ENCODE measurements around the gene AFF3. TPM values are rescaled to one million over a fixed set of nuclear protein-coding genes. Genes with fewer than 3 reads are reported as not detected.

Gene AFF3
- total RNA-seq, 5 donors from 2014 or later (not counting 1 experiment from before 2014, with no cell fraction given), result 9.9 to 23.5 (median 11.5) TPM

GRCh38 chr2:99707592-99707991, 434.8 kb downstream of the AFF3 start:
- WGBS (ENCODE audit: insufficient coverage), result no CpG with 5 or more reads among the region's 1 CpG
- POLR2A ChIA-PET, result no interaction called here
- Mint-ChIP-seq H3K27me3 (peaks cover 0 to 3% of the 10 kb centered on the region in 2 donors), H3K4me3 (no peak overlapping the region), H3K4me1 (no peaks in the 10 kb centered on the region), H3K9me3 (no peaks in the 10 kb centered on the region), H3K27ac (no peak overlapping the region), H3K36me3 (peaks cover 10% of the 10 kb centered on the region)
- ATAC-seq (replicated peaks in 1 of 4) (no peak), DNase-seq (no peak)
- Histone ChIP-seq H3K4me3 (ENCODE audit: control insufficient read depth in 1 of 2, extremely low read depth in 1 of 2, low read length in 1 of 2) (no peak overlapping the region), H3K27me3 (replicated peaks in 1 of 2; ENCODE audit: control insufficient read depth in 2 of 2, extremely low read depth in 1 of 2, insufficient read depth in 2 of 2, low read length in 1 of 2) (peaks cover 0 to 5% of the 10 kb centered on the region in 2 experiments), H3K27ac (ENCODE audit: low read length) (no peak overlapping the region), H3K4me1 (ENCODE audit: control insufficient read depth in 1 of 2, extremely low read depth in 1 of 2, insufficient read depth in 2 of 2, low read length in 2 of 2) (no peaks in the 10 kb centered on the region), H3K36me3 (ENCODE audit: control insufficient read depth in 2 of 2, extremely low read depth in 1 of 2, insufficient read depth in 1 of 2, low read length in 1 of 2) (peaks cover 0 to 4% of the 10 kb centered on the region in 2 donors), H3K9me3 (no peaks in the 10 kb centered on the region)
- CTCF ChIA-PET, result no interaction called here

- 94% methylated on average over 2 of the region's 4 CpGs for WGBS (ENCODE audit: insufficient coverage)
- Histone ChIP-seq H3K4me1 (ENCODE audit: control insufficient read depth in 1 of 2, extremely low read depth in 1 of 2, insufficient read depth in 2 of 2, low read length in 2 of 2) (no peaks in the 10 kb centered on the region), H3K27ac (ENCODE audit: low read length) (no peak overlapping the region), H3K4me3 (ENCODE audit: control insufficient read depth in 1 of 2, extremely low read depth in 1 of 2, low read length in 1 of 2) (no peak overlapping the region), H3K9me3 (no peaks in the 10 kb centered on the region), H3K36me3 (ENCODE audit: control insufficient read depth in 2 of 2, extremely low read depth in 1 of 2, insufficient read depth in 1 of 2, low read length in 1 of 2) (peaks cover 0 to 4% of the 10 kb centered on the region in 2 donors), H3K27me3 (replicated peaks in 1 of 2; ENCODE audit: control insufficient read depth in 2 of 2, extremely low read depth in 1 of 2, insufficient read depth in 2 of 2, low read length in 1 of 2) (peaks cover 0 to 5% of the 10 kb centered on the region in 2 experiments)
- no peak for DNase-seq
- Mint-ChIP-seq H3K27me3 (peaks cover 0 to 3% of the 10 kb centered on the region in 2 donors), H3K4me3 (no peak overlapping the region), H3K9me3 (no peaks in the 10 kb centered on the region), H3K4me1 (peaks cover 0 to under 1% (median under 1%) of the 10 kb centered on the region in 3 donors), H3K36me3 (peaks cover 10% of the 10 kb centered on the region), H3K27ac (no peak overlapping the region)
- ChIA-PET CTCF (no interaction called here), POLR2A (no interaction called here)
- ATAC-seq (replicated peaks in 1 of 4), result no peak
Measured at GRCh38 chr2:99706735-99707134, 435.7 kb downstream of the AFF3 start.

DNA sequence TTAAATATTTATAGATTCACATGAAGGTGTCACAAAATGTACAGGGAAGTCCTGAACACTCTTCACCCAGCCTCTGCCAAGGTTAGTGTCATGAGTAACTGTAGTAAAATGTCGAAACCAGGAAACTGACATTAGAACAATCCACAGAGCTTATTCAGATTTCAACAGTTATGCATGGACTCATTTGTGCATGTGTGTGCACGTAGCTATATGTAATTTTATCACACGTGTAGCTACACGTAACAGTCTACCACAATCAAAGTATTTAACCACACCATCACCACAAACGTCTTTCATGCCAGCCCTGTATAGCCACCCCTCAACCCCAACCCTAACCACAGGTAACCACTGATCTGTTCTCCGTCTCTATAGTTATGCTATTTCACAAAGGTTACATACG, 440.9 kb downstream of the AFF3 start:
- H3K27me3 ChIP-seq (replicated peaks in 1 of 2; ENCODE audit: control insufficient read depth in 2 of 2, extremely low read depth in 1 of 2, insufficient read depth in 2 of 2, low read length in 1 of 2), result peaks cover 0 to 3% of the 10 kb centered on the region in 2 experiments
- H3K36me3 Mint-ChIP-seq, result peaks cover 10% of the 10 kb centered on the region
- peaks cover 0 to 3% (median 3%) of the 10 kb centered on the region in 3 donors for H3K4me1 Mint-ChIP-seq
- no peak overlapping the region for H3K4me3 Mint-ChIP-seq
- ChIA-PET CTCF (no interaction called here), POLR2A (interaction anchor here in 1 of 2 donors (0.5 kb wide), 1 partner anchor 500 kb away, joined by 3 read pairs; no protein-coding TSS in a partner anchor)
- no peaks in the 10 kb centered on the region for H3K9me3 ChIP-seq
- no peak overlapping the region for H3K27ac ChIP-seq (ENCODE audit: low read length)
- peaks cover 0 to 3% of the 10 kb centered on the region in 2 donors for H3K27me3 Mint-ChIP-seq
- no peak for ATAC-seq (replicated peaks in 1 of 4)
- WGBS (ENCODE audit: insufficient coverage), result 28% methylated on average over 4 of the region's 7 CpGs
- H3K27ac Mint-ChIP-seq, result no peak overlapping the region
- no peaks in the 10 kb centered on the region for H3K4me1 ChIP-seq (ENCODE audit: control insufficient read depth in 1 of 2, extremely low read depth in 1 of 2, insufficient read depth in 2 of 2, low read length in 2 of 2)
- no peak for DNase-seq
- H3K9me3 Mint-ChIP-seq, result no peaks in the 10 kb centered on the region
- H3K4me3 ChIP-seq (ENCODE audit: control insufficient read depth in 1 of 2, extremely low read depth in 1 of 2, low read length in 1 of 2), result no peak overlapping the region
- no peaks in the 10 kb centered on the region for H3K36me3 ChIP-seq (ENCODE audit: control insufficient read depth in 2 of 2, extremely low read depth in 1 of 2, insufficient read depth in 1 of 2, low read length in 1 of 2)

DNA sequence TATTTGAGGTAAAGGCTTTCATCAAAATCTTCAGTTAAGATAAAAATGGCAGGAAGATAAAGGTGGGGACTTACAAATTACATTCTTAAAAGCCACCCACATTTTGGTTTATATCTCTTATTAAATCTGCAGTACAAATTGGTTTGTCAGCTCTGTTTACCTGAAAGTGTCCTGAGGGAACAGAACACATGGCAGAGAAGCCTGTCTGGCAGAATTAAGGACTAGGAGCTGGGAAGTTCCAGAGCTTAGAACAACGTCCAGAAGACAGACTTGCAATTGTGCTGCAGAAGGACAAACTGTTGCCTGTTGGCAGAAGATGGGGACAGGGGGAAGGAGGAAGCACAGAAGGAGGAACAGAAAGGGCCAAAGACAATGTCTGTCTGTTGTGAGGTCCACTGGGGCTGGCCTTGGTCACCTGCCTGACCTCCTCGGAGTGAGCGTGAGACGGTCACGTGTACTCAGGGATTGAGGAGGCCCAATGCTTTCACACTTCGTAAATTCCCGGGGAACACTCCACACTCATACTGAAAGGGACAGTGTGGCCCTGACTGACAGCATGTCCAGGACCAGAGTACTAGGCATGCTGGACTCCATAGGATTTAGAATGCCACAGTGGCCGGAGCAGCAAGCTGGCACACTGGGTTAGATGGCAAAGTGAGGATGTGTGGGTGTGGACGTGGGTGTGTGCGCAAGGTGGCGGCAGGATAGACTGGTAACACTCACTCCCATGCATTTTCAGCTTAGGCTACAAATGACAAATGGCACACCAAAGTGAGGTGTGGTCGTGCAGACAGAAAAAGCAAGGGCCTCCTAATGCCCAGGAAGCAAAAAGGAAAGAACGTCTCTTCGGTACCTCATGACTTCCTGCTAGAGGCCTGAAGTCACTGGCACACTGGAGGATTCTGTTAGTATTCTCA, 441.6 kb downstream of the AFF3 start:
- CTCF ChIA-PET, result no interaction called here
- H3K27ac Mint-ChIP-seq, result no peak overlapping the region

DNA sequence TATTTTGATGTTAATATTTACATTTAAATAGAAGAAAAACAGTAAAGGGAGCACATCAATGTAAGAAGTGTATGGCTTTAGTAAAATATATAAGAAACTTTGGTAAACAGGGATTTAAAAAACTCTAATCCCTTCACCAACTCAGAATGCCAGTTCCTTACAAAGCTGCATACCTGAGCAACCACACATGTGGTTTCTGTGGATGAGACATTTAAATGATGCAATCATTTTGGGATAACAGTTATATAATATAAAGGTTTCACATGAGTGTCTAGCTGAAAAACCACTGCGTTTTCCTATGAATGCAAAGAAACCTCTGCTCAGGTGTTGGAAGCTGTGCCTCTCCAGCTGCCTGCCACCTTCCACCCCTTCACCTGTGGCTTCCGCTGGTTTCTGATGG, 443.5 kb downstream of the AFF3 start:
- H3K9me3 Mint-ChIP-seq, result no peaks in the 10 kb centered on the region
- ATAC-seq (replicated peaks in 1 of 4) (no peak), DNase-seq (no peak)
- no peak overlapping the region for H3K4me3 Mint-ChIP-seq
- no peaks in the 10 kb centered on the region for H3K9me3 ChIP-seq
- H3K4me1 ChIP-seq (ENCODE audit: control insufficient read depth in 1 of 2, extremely low read depth in 1 of 2, insufficient read depth in 2 of 2, low read length in 2 of 2), result no peaks in the 10 kb centered on the region
- peaks cover 0 to 3% (median 3%) of the 10 kb centered on the region in 3 donors for H3K4me1 Mint-ChIP-seq
- no peaks in the 10 kb centered on the region for H3K36me3 ChIP-seq (ENCODE audit: control insufficient read depth in 2 of 2, extremely low read depth in 1 of 2, insufficient read depth in 1 of 2, low read length in 1 of 2)
- H3K27ac Mint-ChIP-seq, result no peak overlapping the region
- no peak overlapping the region for H3K27ac ChIP-seq (ENCODE audit: low read length)
- no peak overlapping the region for H3K4me3 ChIP-seq (ENCODE audit: control insufficient read depth in 1 of 2, extremely low read depth in 1 of 2, low read length in 1 of 2)
- peaks cover 4% of the 10 kb centered on the region for H3K36me3 Mint-ChIP-seq
- WGBS (ENCODE audit: insufficient coverage), result no CpG with 5 or more reads among the region's 2 CpGs
- H3K27me3 Mint-ChIP-seq, result peaks cover 0 to 3% of the 10 kb centered on the region in 2 donors
- POLR2A ChIA-PET, result interaction anchor here in 1 of 2 donors (0.6 kb wide), 1 partner anchor 122 kb away, joined by 16 read pairs; no protein-coding TSS in a partner anchor
- H3K27me3 ChIP-seq (replicated peaks in 1 of 2; ENCODE audit: control insufficient read depth in 2 of 2, extremely low read depth in 1 of 2, insufficient read depth in 2 of 2, low read length in 1 of 2), result no peaks in the 10 kb centered on the region
- CTCF ChIA-PET, result no interaction called here

More for the DNA sequence above, 441.6 kb downstream of the AFF3 start:
- Histone ChIP-seq H3K4me1 (ENCODE audit: control insufficient read depth in 1 of 2, extremely low read depth in 1 of 2, insufficient read depth in 2 of 2, low read length in 2 of 2) (no peaks in the 10 kb centered on the region), H3K27ac (ENCODE audit: low read length) (no peak overlapping the region), H3K4me3 (ENCODE audit: control insufficient read depth in 1 of 2, extremely low read depth in 1 of 2, low read length in 1 of 2) (no peak overlapping the region), H3K27me3 (replicated peaks in 1 of 2; ENCODE audit: control insufficient read depth in 2 of 2, extremely low read depth in 1 of 2, insufficient read depth in 2 of 2, low read length in 1 of 2) (peaks cover 0 to 3% of the 10 kb centered on the region in 2 experiments), H3K9me3 (no peaks in the 10 kb centered on the region), H3K36me3 (ENCODE audit: control insufficient read depth in 2 of 2, extremely low read depth in 1 of 2, insufficient read depth in 1 of 2, low read length in 1 of 2) (no peaks in the 10 kb centered on the region)
- Mint-ChIP-seq H3K4me1 (peaks cover 0 to 3% (median 3%) of the 10 kb centered on the region in 3 donors), H3K36me3 (peaks cover 10% of the 10 kb centered on the region), H3K4me3 (no peak overlapping the region), H3K27me3 (peaks cover 0 to 3% of the 10 kb centered on the region in 2 donors), H3K9me3 (no peaks in the 10 kb centered on the region)
- POLR2A ChIA-PET, result no interaction called here
- ATAC-seq (replicated peaks in 1 of 4), result no peak
- WGBS (ENCODE audit: insufficient coverage), result 94% methylated on average over 7 of the region's 14 CpGs
- DNase-seq, result no peak

DNA sequence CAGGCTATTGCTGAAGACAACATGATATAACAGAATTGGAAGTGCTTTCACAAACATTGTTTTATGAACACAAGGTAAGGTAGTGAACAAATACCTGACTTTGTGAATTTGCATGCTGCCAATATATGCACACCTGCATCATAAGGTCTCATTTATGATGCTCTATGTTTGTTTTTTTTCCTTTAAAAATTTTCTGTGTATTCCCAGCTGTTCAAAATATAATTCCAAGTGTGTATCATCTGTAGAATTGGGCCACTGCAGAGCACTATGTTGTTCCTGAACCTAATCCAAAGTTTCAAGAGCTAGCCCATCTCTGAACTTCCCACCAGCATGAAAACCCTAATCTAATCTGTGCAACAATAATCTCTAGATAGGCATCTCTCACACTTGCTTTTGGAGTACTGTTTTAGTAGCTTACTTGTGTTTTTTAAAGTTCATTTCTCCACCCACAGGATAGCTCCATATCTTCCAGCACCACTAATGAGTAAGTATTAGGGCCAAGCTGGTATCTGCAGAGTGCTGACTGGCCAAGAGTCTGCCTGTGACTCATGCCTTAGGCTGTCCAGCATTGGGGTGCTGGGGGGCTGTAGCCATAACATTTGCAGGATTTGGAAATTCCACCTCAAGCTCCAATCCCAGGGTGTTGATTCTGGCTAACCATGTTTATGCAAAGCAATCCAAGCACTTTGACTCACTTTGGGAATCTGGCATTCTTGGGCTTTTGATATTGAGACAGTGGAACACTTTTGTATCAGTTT, 444.4 kb downstream of the AFF3 start:
- Histone ChIP-seq H3K27me3 (replicated peaks in 1 of 2; ENCODE audit: control insufficient read depth in 2 of 2, extremely low read depth in 1 of 2, insufficient read depth in 2 of 2, low read length in 1 of 2) (no peaks in the 10 kb centered on the region), H3K4me1 (ENCODE audit: control insufficient read depth in 1 of 2, extremely low read depth in 1 of 2, insufficient read depth in 2 of 2, low read length in 2 of 2) (no peaks in the 10 kb centered on the region), H3K4me3 (ENCODE audit: control insufficient read depth in 1 of 2, extremely low read depth in 1 of 2, low read length in 1 of 2) (no peak overlapping the region), H3K27ac (ENCODE audit: low read length) (no peak overlapping the region), H3K9me3 (no peaks in the 10 kb centered on the region), H3K36me3 (ENCODE audit: control insufficient read depth in 2 of 2, extremely low read depth in 1 of 2, insufficient read depth in 1 of 2, low read length in 1 of 2) (no peaks in the 10 kb centered on the region)
- CTCF ChIA-PET, result no interaction called here
- H3K27me3 Mint-ChIP-seq, result no peaks in the 10 kb centered on the region
- ATAC-seq (replicated peaks in 1 of 4) (no peak), DNase-seq (no peak)
- H3K4me3 Mint-ChIP-seq, result no peak overlapping the region
- no peaks in the 10 kb centered on the region for H3K9me3 Mint-ChIP-seq
- peaks cover 0 to 3% (median 3%) of the 10 kb centered on the region in 3 donors for H3K4me1 Mint-ChIP-seq
- no peaks in the 10 kb centered on the region for H3K36me3 Mint-ChIP-seq
- POLR2A ChIA-PET, result no interaction called here
- H3K27ac Mint-ChIP-seq, result no peak overlapping the region

Measured in T-cell (primary cell).